ENCODE results near the gene C5orf24.
"Not testable (repeated sequence)": the region's sequence is repeated elsewhere in the genome, so short reads cannot be mapped to it uniquely, and the experiment has no call there.

The C5orf24 gene
- total RNA-seq: 26.5 to 28.1 reads per million in 2 experiments

GRCh38 chr5:134845852-134846640 is at the start of gene C5orf24:
C5orf24 (plus strand) TSS chr5:134845968; CDS start chr5:134854901, 8,933 bp downstream.
- DNase-seq (ENCODE audit: low read depth): peak; percentile 86

GRCh38 chr5:134798468-134798867 is 47.3 kb upstream of the C5orf24 start:
- no peak for DNase-seq (ENCODE audit: low read depth)

- DNase-seq (ENCODE audit: low read depth): no peak
Observed at GRCh38 chr5:134803821-134804220, 41.9 kb upstream of the C5orf24 start.

DNA sequence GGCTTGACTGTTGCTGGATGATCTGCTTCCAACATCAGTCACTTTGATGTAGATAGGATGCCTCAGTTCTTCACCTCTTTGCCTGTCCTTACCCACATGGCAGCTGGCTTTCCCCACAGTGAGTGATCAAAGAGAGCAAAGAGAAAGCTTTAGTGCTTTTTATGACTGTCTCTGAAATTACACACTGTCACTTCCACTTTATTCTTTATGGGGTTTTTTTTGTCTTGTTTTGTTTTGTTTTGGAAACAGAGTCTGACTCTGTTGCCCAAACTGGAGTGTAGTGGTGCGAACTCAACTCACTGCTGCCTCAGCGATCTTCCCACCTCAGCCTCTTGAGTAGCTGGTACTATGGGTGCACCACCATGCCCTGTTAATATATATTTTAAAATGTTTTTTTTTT is 32.4 kb upstream of the C5orf24 start:
- DNase-seq (ENCODE audit: low read depth): no peak

DNA sequence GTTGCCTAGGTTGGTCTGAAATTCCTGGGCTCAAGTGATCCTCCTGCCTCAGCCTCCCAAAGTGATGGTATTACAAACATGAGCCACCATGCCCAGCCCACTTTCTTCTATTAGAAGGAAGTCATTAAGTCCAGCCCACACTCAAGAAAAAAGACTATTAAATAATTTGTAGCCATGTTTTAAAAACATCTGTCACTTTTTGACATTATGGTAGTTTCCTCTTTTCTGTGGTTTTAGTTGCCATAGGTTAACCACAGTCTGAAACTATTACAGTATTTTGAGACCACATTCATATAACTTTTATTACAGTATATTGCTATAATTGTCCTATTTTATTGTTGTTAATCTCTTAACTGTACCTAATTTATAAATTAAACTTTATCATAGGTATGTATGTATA is 31.9 kb upstream of the C5orf24 start:
- DNase-seq (ENCODE audit: low read depth): no peak

DNA sequence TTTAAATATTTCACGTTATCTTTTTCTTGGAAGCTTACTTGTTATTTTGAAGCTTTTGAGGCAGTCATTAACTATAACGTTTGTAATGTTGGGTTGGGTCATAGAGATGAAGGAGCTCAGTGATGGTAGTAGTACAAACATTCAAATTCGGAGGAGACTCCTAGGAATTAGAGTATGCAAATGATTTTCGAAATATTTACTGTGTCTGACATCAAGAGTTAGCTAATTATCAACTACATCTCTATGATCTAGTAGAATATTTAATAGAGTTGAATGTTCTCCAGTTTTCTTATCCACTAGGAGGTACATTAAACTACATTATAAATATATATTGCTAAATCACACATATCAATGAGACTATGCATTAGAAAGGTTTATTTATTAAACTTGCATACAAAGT is 28.8 kb upstream of the C5orf24 start:
- no peak for DNase-seq (ENCODE audit: low read depth)

GRCh38 chr5:134818776-134819175 is 27.0 kb upstream of the C5orf24 start:
- no peak for DNase-seq (ENCODE audit: low read depth)

- DNase-seq (ENCODE audit: low read depth): no peak
Observed at GRCh38 chr5:134819407-134819963, 26.3 kb upstream of the C5orf24 start.

DNA sequence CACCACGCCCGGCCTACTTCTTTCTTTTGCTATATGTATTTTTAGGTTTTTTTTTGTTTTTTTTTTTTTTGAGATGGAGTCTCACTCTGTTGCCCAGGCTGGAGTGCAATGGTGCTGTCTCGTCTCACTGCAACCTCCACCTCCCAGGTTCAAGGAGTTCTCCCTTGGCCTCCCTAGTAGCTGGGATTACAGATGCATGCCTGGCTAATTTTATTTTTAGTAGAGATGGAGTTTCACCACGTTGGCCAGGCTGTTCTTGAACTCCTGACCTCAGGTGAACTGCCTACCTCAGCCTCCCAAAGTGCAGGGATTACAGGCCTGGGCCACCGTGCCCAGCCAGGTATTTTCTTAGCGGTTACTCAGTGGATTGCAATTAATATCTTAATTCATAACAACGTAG is 23.9 kb upstream of the C5orf24 start:
- no peak for DNase-seq (ENCODE audit: low read depth)

GRCh38 chr5:134824681-134825080 is 21.1 kb upstream of the C5orf24 start:
- DNase-seq (ENCODE audit: low read depth): no peak

DNA sequence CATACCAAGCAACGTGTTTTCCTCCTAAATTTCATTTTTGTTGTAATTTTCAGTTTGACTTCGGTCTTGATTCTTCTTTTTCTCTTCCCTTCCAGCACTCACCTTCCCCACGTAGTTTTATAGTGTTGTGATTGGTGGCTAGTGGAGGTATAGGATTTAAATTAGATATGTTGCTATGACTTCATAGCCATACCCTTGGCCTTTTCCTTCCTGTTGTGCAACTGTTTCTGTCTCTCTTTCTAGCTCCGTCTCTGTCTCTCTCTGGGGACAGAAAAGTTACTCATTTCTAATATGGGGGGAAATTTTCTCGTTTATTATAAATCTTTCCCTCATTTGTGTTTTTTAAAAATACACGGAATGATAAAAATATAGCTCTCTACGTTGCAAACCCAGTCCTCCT is 20.6 kb upstream of the C5orf24 start:
- DNase-seq (ENCODE audit: low read depth): no peak

DNA sequence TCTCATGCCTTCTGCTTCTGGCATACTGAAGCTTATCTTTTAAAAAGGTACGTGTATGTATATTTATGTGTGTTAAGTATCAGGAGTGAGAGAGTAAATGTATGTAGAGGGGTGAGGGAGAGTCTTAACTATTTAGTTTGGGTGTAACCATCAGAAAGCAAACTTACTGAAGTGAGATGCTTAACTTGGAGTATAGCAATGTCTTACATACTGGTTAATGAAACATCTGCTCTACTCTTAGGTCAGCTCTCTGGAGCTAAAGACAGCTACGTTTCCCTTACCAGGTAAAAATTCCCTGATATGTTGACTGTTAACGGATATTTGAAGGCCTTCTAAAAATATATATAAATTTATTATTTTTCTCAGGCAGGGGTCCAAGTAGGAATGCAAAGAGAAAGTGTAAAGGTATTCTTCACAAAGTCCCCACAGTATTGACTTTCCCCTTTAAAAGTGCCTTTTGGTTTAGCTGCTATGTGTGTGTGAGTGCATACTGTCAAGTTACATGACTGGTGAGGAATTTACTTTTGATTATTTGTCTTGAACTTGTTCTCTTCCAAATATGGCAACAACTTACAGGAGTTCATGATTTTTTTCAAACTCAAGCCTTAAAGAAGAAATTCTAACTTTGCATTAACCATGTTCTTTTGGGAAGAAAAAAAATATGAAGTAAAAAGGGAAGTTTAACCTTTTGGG is 12.3 kb upstream of the C5orf24 start:
- no peak for DNase-seq (ENCODE audit: low read depth)

DNA sequence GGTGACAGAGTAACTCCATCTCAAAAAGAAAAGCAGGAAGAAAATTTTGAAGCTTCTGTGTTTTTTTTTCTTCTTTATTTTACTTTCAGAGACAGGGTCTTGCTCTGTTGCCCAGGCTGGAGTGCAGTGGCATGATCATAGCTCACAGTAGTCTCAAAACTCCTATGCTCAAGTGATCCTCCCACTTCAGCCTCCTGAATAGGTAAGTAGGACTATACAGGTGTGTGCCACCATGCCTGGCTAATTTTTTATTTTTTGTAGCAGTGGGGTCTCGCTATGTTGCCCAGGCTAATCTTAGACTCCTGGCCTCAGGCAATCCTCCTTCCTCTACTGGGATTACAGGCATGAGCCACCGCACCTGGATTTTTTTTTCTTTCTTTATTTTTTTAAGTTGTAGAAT is 10.1 kb upstream of the C5orf24 start:
- no peak for DNase-seq (ENCODE audit: low read depth)

GRCh38 chr5:134837530-134838181 is 8.1 kb upstream of the C5orf24 start:
- DNase-seq (ENCODE audit: low read depth): no peak

GRCh38 chr5:134838361-134838760 is 7.4 kb upstream of the C5orf24 start:
- DNase-seq (ENCODE audit: low read depth): not testable (repeated sequence)

- no peak for DNase-seq (ENCODE audit: low read depth)
Observed at GRCh38 chr5:134840811-134841210, 5.0 kb upstream of the C5orf24 start.

- no peak for DNase-seq (ENCODE audit: low read depth)
Observed at GRCh38 chr5:134844252-134844651, 1.5 kb upstream of the C5orf24 start.

DNA sequence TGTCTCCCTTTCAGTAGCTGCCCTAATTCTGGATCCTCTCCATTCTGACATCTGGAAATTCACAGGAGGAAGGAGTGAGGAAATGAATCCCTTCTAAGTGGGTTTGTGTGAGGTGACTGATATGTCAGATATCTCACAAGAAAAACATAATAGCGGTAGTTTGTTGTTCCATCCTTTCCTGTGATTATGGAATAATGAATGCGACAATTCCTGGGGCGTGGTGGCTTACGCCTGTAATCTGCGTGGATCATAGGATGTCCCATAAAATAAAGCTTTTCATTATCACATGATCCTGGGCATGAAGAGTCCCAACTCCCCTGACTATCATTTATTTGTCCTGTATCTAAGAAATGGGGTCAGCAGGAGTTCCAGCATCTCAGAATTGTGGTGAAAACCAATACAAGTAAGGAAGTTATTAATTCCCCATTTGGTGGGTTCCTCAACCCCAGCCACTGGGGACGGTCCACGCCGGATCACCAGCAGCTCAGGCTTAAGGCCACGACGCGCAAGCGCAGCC is 375 bp upstream of the C5orf24 start:
- DNase-seq (ENCODE audit: low read depth): no peak

DNA sequence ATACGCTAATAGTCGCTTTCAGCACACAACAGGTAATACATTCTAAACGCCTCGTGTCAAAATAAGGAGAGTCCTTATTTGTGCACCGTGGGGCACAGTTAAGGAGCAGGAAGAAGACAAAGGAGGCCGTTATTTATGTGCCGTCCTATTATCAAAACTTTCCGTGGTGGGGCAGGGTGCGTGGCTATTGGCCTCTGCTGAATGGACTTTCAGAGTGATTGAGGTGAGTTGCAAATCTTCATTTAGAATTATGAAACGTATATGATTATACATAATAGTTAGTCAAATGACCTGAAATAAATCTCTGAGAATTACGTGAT is 833 bp downstream of the C5orf24 start:
- DNase-seq (ENCODE audit: low read depth): no peak

DNA sequence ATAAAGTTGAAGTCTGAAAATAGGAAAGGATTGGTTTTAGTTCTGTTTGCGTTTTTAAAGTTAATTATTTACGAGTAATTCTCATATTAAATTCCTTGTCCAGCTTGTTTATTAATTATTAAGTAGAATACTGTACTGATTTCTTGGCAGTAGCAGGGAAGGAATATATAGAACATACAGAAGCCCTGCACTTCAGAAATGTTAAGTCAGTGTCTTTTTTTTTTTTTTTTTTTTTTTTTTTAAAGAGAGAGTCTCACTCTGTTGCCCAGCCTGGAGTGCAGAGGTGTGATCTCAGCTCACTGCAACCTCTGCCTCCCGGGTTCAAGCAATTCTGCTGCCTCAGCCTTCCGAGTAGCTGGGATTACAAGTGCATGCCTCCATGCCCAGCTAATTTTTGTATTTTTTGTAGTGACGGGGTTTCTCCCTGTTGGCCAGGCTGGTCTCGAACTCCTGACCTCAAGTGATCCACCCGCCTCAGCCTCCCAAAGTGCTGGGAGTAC is 3.7 kb downstream of the C5orf24 start:
- DNase-seq (ENCODE audit: low read depth): not testable (repeated sequence)

GRCh38 chr5:134851307-134851923 is 5.6 kb downstream of the C5orf24 start:
- no peak for DNase-seq (ENCODE audit: low read depth)

DNA sequence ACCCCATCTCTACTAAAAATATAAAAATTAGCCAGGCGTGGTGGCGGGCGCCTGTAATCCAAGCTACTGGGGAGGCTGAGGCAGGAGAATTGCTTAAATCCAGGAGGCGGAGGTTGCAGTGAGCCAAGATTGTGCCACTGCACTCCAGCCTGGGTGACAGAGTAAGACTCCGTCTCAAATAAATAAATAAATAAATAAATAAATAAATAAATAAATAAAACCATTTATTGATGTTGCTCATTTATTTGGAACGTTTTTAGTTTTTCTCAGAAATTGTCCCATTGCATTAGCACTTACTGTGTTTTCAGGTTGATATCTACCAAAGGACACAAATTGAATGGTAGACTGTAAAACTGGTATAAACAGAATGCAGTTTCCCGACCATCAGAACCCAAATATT is 10.7 kb downstream of the C5orf24 start:
- not testable (repeated sequence) for DNase-seq (ENCODE audit: low read depth)

Data from T follicular helper cell (primary cell).